Astrocyte (in vitro differentiated cells and primary cell): Measurements from ENCODE around the gene KLC3. TPM values are rescaled to one million over a fixed set of nuclear protein-coding genes. Genes with fewer than 3 reads are reported as not detected.

ENCODE experiments used
- DNase-seq: peaks from one replicate; pipeline ENCODE4 v3.0.0-alpha.2; 2010; ENCODE audit warnings: low read depth
- FAIRE-seq: peaks from 2 replicates; lab custom pipeline; 2011; peaks lifted over from hg19 to GRCh38; lab: Jason Lieb, UNC
- H2AFZ ChIP-seq: 2 replicates; pipeline ENCODE4 v1.6.0; 2012; ENCODE audit warnings: low read depth, low read length, inconsistent platforms
- H3K27ac ChIP-seq: 2 replicates; pipeline ENCODE4 v1.5.1; 2011; ENCODE audit warnings: low read depth, low read length, inconsistent platforms
- H3K27me3 ChIP-seq: 2 replicates; pipeline ENCODE4 v1.6.0; 2011; ENCODE audit warnings: low read length, inconsistent platforms; ENCODE audit not compliant: insufficient read depth
- H3K36me3 ChIP-seq: 2 replicates; pipeline ENCODE4 v1.5.1; 2011; ENCODE audit warnings: low read length, inconsistent platforms; ENCODE audit not compliant: insufficient read depth
- H3K4me1 ChIP-seq: 2 replicates; pipeline ENCODE4 v1.5.1; 2011; ENCODE audit warnings: low read length, inconsistent platforms; ENCODE audit not compliant: insufficient read depth
- H3K4me2 ChIP-seq: 2 replicates; pipeline ENCODE4 v1.6.0; 2012; ENCODE audit warnings: low read length, inconsistent platforms
- H3K4me3 ChIP-seq: 2 replicates; pipeline ENCODE4 v1.5.1; 2011; ENCODE audit warnings: low read depth, mild to moderate bottlenecking, low read length, inconsistent platforms; ENCODE audit not compliant: insufficient read depth
- H3K79me2 ChIP-seq: 2 replicates; pipeline ENCODE4 v1.6.0; 2012; ENCODE audit warnings: mild to moderate bottlenecking, low read length, inconsistent platforms; ENCODE audit not compliant: insufficient read depth
- H3K9ac ChIP-seq: 2 replicates; pipeline ENCODE4 v1.6.0; 2012; ENCODE audit warnings: mild to moderate bottlenecking, low read length, inconsistent platforms
- H3K9me3 ChIP-seq: 2 replicates; pipeline ENCODE4 v1.5.1; 2012; ENCODE audit warnings: low read depth, mild to moderate bottlenecking, low read length, inconsistent platforms; ENCODE audit not compliant: insufficient read depth
- H4K20me1 ChIP-seq: 2 replicates; pipeline ENCODE4 v1.6.0; 2012; ENCODE audit warnings: low read length, inconsistent platforms; ENCODE audit not compliant: insufficient read depth
- H3K27ac Mint-ChIP-seq: one replicate; pipeline ENCODE4 v1.8.0; 2021; ENCODE audit warnings: mild to moderate bottlenecking, mixed read lengths; ENCODE audit not compliant: unreplicated experiment
- H3K27me3 Mint-ChIP-seq: one replicate; pipeline ENCODE4 v1.8.0; 2021; ENCODE audit warnings: low read depth, mixed read lengths; ENCODE audit not compliant: unreplicated experiment
- H3K36me3 Mint-ChIP-seq: one replicate; pipeline ENCODE4 v1.8.0; 2021; ENCODE audit warnings: low read depth, mixed read lengths; ENCODE audit not compliant: unreplicated experiment
- H3K4me1 Mint-ChIP-seq: one replicate; pipeline ENCODE4 v1.8.0; 2021; ENCODE audit warnings: low read depth, mixed read lengths; ENCODE audit not compliant: unreplicated experiment
- H3K4me3 Mint-ChIP-seq: one replicate; pipeline ENCODE4 v1.8.0; 2021; ENCODE audit warnings: mild to moderate bottlenecking, moderate library complexity, mixed read lengths; ENCODE audit not compliant: unreplicated experiment
- H3K9me3 Mint-ChIP-seq: one replicate; pipeline ENCODE4 v1.8.0; 2021; ENCODE audit warnings: mild to moderate bottlenecking, mixed read lengths; ENCODE audit not compliant: unreplicated experiment
- EZH2 ChIP-seq: IDR thresholded peaks from 2 replicates; pipeline ENCODE4 v1.6.1; 2012; ENCODE audit warnings: mild to moderate bottlenecking, low read length, inconsistent platforms; ENCODE audit not compliant: insufficient read depth
- total RNA-seq: library from RNA; stranded (reverse); gene quantifications from 2 replicates; pipeline ENCODE4 v1.2.1, GENCODE V29; 2021
- TF ChIP-seq, protein P1 (sequence below): IDR thresholded peaks from 2 replicates; pipeline ENCODE4 v1.5.1; 2011; ENCODE audit warnings: low read depth, mild to moderate bottlenecking, inconsistent platforms, low read length, moderate library complexity; ENCODE audit not compliant: insufficient read depth

KLC3 gene
- total RNA-seq, 1 donor from 2014 or later, result 1.2 TPM

DNA sequence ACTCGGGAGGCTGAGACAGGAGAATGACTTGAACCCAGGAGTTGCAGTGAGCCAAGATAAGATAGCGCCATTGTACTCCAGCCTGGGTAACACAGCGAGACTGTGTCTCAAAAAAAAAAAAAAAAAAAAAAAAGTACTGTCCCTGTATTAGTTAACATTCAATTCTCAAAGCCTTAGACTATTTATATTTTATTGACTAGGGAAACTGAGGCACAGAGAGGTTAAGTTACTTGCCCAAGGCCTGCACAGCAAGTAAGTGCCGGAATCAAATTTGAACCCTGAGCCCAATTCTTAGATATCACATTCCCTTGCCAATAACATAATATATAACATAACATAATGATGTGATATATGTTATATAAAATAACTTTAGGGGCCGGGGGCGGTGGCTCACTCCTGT, 921 bp upstream of the KLC3 start:
- H3K27me3 ChIP-seq, result peaks cover 7% of the 10 kb centered on the region
- no peaks in the 10 kb centered on the region for H3K4me1 ChIP-seq
- no peak overlapping the region for H3K9ac ChIP-seq
- no peaks in the 10 kb centered on the region for H3K36me3 ChIP-seq
- H3K36me3 Mint-ChIP-seq, result no peaks in the 10 kb centered on the region
- H3K79me2 ChIP-seq, result no peaks in the 10 kb centered on the region
- no peaks in the 10 kb centered on the region for H3K4me1 Mint-ChIP-seq
- H2AFZ ChIP-seq, result no peak overlapping the region
- FAIRE-seq (no peak), DNase-seq (no peak)
- H3K4me3 ChIP-seq, result no peak overlapping the region
- H3K9me3 ChIP-seq, result no peaks in the 10 kb centered on the region
- no peak overlapping the region for H3K27ac Mint-ChIP-seq
- H3K27me3 Mint-ChIP-seq, result peaks cover 12% of the 10 kb centered on the region
- no peak overlapping the region for H3K27ac ChIP-seq
- peaks cover 3% of the 10 kb centered on the region for H3K9me3 Mint-ChIP-seq
- H3K4me3 Mint-ChIP-seq, result no peak overlapping the region
- H3K4me2 ChIP-seq, result no peak overlapping the region
- TF ChIP-seq, protein P1, sequence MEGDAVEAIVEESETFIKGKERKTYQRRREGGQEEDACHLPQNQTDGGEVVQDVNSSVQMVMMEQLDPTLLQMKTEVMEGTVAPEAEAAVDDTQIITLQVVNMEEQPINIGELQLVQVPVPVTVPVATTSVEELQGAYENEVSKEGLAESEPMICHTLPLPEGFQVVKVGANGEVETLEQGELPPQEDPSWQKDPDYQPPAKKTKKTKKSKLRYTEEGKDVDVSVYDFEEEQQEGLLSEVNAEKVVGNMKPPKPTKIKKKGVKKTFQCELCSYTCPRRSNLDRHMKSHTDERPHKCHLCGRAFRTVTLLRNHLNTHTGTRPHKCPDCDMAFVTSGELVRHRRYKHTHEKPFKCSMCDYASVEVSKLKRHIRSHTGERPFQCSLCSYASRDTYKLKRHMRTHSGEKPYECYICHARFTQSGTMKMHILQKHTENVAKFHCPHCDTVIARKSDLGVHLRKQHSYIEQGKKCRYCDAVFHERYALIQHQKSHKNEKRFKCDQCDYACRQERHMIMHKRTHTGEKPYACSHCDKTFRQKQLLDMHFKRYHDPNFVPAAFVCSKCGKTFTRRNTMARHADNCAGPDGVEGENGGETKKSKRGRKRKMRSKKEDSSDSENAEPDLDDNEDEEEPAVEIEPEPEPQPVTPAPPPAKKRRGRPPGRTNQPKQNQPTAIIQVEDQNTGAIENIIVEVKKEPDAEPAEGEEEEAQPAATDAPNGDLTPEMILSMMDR, result no peak
- no peaks in the 10 kb centered on the region for H4K20me1 ChIP-seq

DNA sequence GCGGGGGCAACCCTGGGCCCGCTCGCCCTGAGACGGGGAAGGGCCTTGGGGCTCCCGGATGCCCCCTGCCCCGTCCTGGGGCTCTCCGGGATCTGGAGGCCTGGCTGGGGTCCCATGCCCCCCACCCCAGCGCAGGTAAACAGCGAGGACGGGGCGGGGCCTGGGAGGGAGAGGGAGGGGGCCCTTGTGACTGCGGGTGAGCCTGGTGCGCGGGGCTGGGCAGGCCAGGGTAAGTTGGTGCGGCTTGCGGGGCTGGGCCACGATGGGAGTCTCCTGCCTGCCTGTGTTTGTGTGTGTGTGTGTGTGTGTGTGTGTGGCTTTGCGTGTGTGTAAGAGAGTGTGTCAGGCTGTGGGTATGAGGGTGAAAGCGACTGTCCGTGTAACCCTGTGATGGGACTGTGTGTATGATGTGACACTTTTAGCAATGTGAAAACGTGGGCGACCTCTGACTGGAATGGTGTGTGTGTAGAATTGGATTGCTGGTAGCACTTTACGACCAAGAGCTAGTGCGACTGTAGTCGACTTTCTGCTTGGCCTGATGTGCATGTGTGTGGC, 426 bp downstream of the KLC3 start:
- H3K27me3 Mint-ChIP-seq, result peaks cover 15% of the 10 kb centered on the region
- Histone ChIP-seq H3K36me3 (no peaks in the 10 kb centered on the region), H3K27me3 (peaks cover 7% of the 10 kb centered on the region), H3K9ac (no peak overlapping the region), H3K4me2 (peak overlapping the region; percentile 38), H3K79me2 (no peaks in the 10 kb centered on the region), H4K20me1 (no peaks in the 10 kb centered on the region), H2AFZ (no peak overlapping the region), H3K4me3 (no peak overlapping the region), H3K9me3 (no peaks in the 10 kb centered on the region), H3K4me1 (no peaks in the 10 kb centered on the region), H3K27ac (no peak overlapping the region)
- FAIRE-seq (peak; percentile 59), DNase-seq (no peak)
- TF ChIP-seq, protein P1, result no peak
- TF ChIP-seq EZH2, result peak; percentile 48
- no peaks in the 10 kb centered on the region for H3K4me1 Mint-ChIP-seq
- H3K36me3 Mint-ChIP-seq, result no peaks in the 10 kb centered on the region
- H3K9me3 Mint-ChIP-seq, result peaks cover 2% of the 10 kb centered on the region
- H3K4me3 Mint-ChIP-seq, result no peak overlapping the region
- H3K27ac Mint-ChIP-seq, result no peak overlapping the region

DNA sequence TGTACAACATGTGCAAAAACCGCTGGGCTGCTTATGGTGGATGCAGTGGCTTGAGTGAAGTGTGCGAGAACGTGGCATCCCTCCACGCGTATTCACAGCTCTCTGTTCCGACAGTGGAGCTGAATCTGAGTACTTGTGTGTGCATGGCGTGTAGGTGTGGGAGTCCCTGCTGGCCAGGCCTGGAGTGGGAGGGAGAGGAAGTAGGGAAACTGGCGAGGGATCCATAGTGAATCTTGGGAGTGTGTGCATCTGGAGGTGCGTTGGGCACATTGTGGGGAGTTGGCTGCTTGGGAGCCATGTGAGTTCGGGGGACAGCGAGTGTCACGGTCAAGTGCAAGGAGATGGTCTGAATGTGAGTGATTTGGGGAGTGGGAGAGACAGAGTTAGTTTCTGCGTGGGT, 2.4 kb downstream of the KLC3 start:
- H3K27me3 Mint-ChIP-seq, result peaks cover 10% of the 10 kb centered on the region
- FAIRE-seq, result no peak
- Histone ChIP-seq H3K79me2 (no peaks in the 10 kb centered on the region), H4K20me1 (no peaks in the 10 kb centered on the region), H3K36me3 (no peaks in the 10 kb centered on the region), H3K9ac (no peak overlapping the region), H3K4me3 (no peak overlapping the region), H3K9me3 (no peaks in the 10 kb centered on the region), H3K27me3 (peaks cover 7% of the 10 kb centered on the region), H2AFZ (no peak overlapping the region), H3K4me2 (no peak overlapping the region), H3K4me1 (no peaks in the 10 kb centered on the region), H3K27ac (no peak overlapping the region)
- no peak overlapping the region for H3K27ac Mint-ChIP-seq
- no peaks in the 10 kb centered on the region for H3K9me3 Mint-ChIP-seq
- H3K4me3 Mint-ChIP-seq, result no peak overlapping the region
- no peak for TF ChIP-seq EZH2
- TF ChIP-seq, protein P1, result no peak
- no peaks in the 10 kb centered on the region for H3K36me3 Mint-ChIP-seq
- DNase-seq, result no peak
- H3K4me1 Mint-ChIP-seq, result no peaks in the 10 kb centered on the region
